Measurements from ENCODE around the gene SERPINI1. TPM values are rescaled to one million over a fixed set of nuclear protein-coding genes. Genes with fewer than 3 reads are reported as not detected.

The SERPINI1 gene
- total RNA-seq, 1 experiment from 2014 or later, result 6.0 TPM

DNA sequence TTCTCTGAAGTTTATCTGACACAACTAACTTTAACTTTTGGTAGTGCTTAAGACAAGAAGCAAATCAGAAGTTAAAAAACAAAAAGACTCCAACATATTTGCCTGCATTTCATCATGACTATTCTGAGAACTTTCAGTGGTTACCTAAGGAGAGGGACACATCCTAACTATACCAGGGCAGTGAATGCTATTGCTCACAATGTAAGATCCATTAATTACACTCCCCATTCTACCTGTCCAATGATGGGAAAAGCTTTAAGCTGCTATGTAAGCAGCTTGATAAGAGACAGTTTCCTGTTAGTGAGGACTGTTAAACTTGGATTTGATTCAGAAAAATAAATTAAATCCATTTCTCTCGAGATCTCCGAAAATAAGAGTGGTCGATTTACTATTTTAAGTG, 37.5 kb downstream of the SERPINI1 start:
- Histone ChIP-seq H2BK120ac (ENCODE audit: low read depth, low read length, poor library complexity, severe bottlenecking) (no peak overlapping the region), H4K20me1 (ENCODE audit: control insufficient read depth, insufficient read depth, insufficient read length) (no peaks in the 10 kb centered on the region), H2AFZ (ENCODE audit: low read length) (no peak overlapping the region), H3K4me2 (ENCODE audit: insufficient read depth, insufficient read length, low read length) (no peak overlapping the region), H3K14ac (ENCODE audit: insufficient read depth, low read length) (no peak overlapping the region), H3K4me1 (ENCODE audit: insufficient read depth, low read length) (no peaks in the 10 kb centered on the region), H4K8ac (replicated peaks; ENCODE audit: insufficient read length, low read depth, low read length) (no peak overlapping the region), H3K27ac (ENCODE audit: insufficient read length, low read depth, low read length) (no peak overlapping the region), H4K5ac (ENCODE audit: insufficient read length, low read depth, low read length) (no peak overlapping the region), H3K23ac (ENCODE audit: insufficient read length, low read depth, low read length) (no peak overlapping the region), H3K56ac (ENCODE audit: insufficient read length, low read depth, low read length) (no peak overlapping the region), H3K9ac (ENCODE audit: extremely low read depth, insufficient read length, low read length) (no peak overlapping the region), H3K79me1 (ENCODE audit: insufficient read depth, low read depth, low read length, poor library complexity, severe bottlenecking) (no peaks in the 10 kb centered on the region), H3K9me3 (ENCODE audit: control insufficient read depth, low read depth, low read length) (no peaks in the 10 kb centered on the region), H4K91ac (ENCODE audit: insufficient read length, low read depth, low read length) (no peak overlapping the region), H3K27me3 (ENCODE audit: insufficient read depth, low read length) (no peaks in the 10 kb centered on the region), H3T11ph (ENCODE audit: low read length) (no peak overlapping the region), H2BK5ac (ENCODE audit: insufficient read length, low read length) (no peak overlapping the region), H3K18ac (ENCODE audit: insufficient read length, low read depth, low read length) (no peak overlapping the region), H2BK12ac (ENCODE audit: insufficient read length, low read depth, low read length) (no peak overlapping the region), H2AK5ac (ENCODE audit: insufficient read length, low read length) (no peak overlapping the region), H3K4ac (ENCODE audit: low read depth, low read length) (no peak overlapping the region), H2BK15ac (ENCODE audit: low read depth, low read length) (no peak overlapping the region), H2BK20ac (ENCODE audit: low read depth, low read length, poor library complexity, severe bottlenecking) (no peak overlapping the region), H3K23me2 (ENCODE audit: insufficient read length, low read depth, low read length, poor library complexity, severe bottlenecking) (no peaks in the 10 kb centered on the region), H3K79me2 (ENCODE audit: insufficient read depth, low read length) (no peaks in the 10 kb centered on the region)
- Mint-ChIP-seq H3K4me3 (no peak overlapping the region), H3K27me3 (ENCODE audit: low read depth) (no peaks in the 10 kb centered on the region), H3K27ac (no peak overlapping the region), H3K36me3 (ENCODE audit: insufficient read depth in 1 of 3, low read depth in 3 of 3) (peaks cover 0 to 5% (median 0%) of the 10 kb centered on the region in 3 experiments; a peak in 2 of 7 replicates), H3K9me3 (peaks cover 0 to 3% of the 10 kb centered on the region in 2 experiments; a peak in 2 of 5 replicates), H3K4me1 (no peaks in the 10 kb centered on the region; a peak in 1 of 4 replicates)
- no peak for DNase-seq
- no CpG with 5 or more reads among the region's 3 CpGs for WGBS (ENCODE audit: extremely low coverage, insufficient read length, low lambda C conversion rate)
- TF ChIP-seq, protein P1, sequence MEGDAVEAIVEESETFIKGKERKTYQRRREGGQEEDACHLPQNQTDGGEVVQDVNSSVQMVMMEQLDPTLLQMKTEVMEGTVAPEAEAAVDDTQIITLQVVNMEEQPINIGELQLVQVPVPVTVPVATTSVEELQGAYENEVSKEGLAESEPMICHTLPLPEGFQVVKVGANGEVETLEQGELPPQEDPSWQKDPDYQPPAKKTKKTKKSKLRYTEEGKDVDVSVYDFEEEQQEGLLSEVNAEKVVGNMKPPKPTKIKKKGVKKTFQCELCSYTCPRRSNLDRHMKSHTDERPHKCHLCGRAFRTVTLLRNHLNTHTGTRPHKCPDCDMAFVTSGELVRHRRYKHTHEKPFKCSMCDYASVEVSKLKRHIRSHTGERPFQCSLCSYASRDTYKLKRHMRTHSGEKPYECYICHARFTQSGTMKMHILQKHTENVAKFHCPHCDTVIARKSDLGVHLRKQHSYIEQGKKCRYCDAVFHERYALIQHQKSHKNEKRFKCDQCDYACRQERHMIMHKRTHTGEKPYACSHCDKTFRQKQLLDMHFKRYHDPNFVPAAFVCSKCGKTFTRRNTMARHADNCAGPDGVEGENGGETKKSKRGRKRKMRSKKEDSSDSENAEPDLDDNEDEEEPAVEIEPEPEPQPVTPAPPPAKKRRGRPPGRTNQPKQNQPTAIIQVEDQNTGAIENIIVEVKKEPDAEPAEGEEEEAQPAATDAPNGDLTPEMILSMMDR (conservative IDR thresholded peaks at IDR 0.05), result no peak

Data from H9 (cell line).